ENCODE data around the gene DDX20. TPM values are rescaled to one million over a fixed set of nuclear protein-coding genes. Genes with fewer than 3 reads are reported as not detected.

The DDX20 gene
- total RNA-seq, 1 donor from 2014 or later: 15.4 TPM

GRCh38 chr1:111789666-111790316 is 34.1 kb downstream of the DDX20 start:
- Mint-ChIP-seq H3K4me3 (ENCODE audit: unreplicated experiment) (no peak overlapping the region), H3K36me3 (ENCODE audit: low read depth, unreplicated experiment) (peaks cover 2% of the 10 kb centered on the region), H3K9me3 (ENCODE audit: unreplicated experiment) (no peaks in the 10 kb centered on the region), H3K4me1 (ENCODE audit: low read depth, unreplicated experiment) (no peaks in the 10 kb centered on the region), H3K27me3 (ENCODE audit: low read depth, unreplicated experiment) (peaks cover 33% of the 10 kb centered on the region), H3K27ac (ENCODE audit: unreplicated experiment) (no peak overlapping the region)
- H2AFZ ChIP-seq (ENCODE audit: low read depth, low read length): no peak overlapping the region
- H3K27ac ChIP-seq (ENCODE audit: low read depth, low read length): no peak overlapping the region
- H3K36me3 ChIP-seq (ENCODE audit: insufficient read depth, low read length): no peaks in the 10 kb centered on the region
- no peak overlapping the region for H3K9ac ChIP-seq (ENCODE audit: low read length)
- H3K4me1 ChIP-seq (ENCODE audit: insufficient read depth, low read length): no peaks in the 10 kb centered on the region
- DNase-seq (ENCODE audit: low read depth): peak; percentile 6
- no peak overlapping the region for H3K4me3 ChIP-seq (ENCODE audit: insufficient read depth, low read depth, low read length)
- H4K20me1 ChIP-seq (ENCODE audit: insufficient read depth, low read length): no peaks in the 10 kb centered on the region
- no peaks in the 10 kb centered on the region for H3K79me2 ChIP-seq (ENCODE audit: insufficient read depth, low read length)
- no peak for FAIRE-seq
- H3K27me3 ChIP-seq (ENCODE audit: insufficient read depth, low read length): peaks cover 12% of the 10 kb centered on the region
- no peak overlapping the region for H3K4me2 ChIP-seq (ENCODE audit: low read length)
- no peaks in the 10 kb centered on the region for H3K9me3 ChIP-seq (ENCODE audit: insufficient read depth, low read depth, low read length)
- TF ChIP-seq EZH2 (IDR thresholded peaks at IDR 0.05; ENCODE audit: insufficient read depth, low read length): no peak
- TF ChIP-seq, protein P1, sequence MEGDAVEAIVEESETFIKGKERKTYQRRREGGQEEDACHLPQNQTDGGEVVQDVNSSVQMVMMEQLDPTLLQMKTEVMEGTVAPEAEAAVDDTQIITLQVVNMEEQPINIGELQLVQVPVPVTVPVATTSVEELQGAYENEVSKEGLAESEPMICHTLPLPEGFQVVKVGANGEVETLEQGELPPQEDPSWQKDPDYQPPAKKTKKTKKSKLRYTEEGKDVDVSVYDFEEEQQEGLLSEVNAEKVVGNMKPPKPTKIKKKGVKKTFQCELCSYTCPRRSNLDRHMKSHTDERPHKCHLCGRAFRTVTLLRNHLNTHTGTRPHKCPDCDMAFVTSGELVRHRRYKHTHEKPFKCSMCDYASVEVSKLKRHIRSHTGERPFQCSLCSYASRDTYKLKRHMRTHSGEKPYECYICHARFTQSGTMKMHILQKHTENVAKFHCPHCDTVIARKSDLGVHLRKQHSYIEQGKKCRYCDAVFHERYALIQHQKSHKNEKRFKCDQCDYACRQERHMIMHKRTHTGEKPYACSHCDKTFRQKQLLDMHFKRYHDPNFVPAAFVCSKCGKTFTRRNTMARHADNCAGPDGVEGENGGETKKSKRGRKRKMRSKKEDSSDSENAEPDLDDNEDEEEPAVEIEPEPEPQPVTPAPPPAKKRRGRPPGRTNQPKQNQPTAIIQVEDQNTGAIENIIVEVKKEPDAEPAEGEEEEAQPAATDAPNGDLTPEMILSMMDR (IDR thresholded peaks at IDR 0.05; ENCODE audit: insufficient read depth, low read depth, low read length): no peak

DNA sequence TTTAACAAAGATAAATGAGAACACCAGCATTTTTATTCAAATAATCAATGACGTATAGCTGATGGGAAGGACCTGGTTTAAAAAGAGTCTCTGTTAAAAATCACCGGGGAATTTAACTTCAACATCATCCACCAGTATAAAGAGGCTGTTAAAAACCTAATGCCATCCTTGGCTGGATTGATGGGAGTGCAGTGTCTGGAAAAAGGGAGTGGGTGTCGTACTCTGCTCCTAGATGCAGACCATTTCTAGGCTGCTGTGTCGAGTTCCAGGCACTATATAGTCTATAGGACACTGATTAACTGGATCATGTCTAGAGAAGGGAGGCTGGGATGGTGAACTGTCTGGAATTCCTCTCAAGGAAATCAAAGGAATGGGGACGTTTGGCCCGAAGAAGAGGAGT is 36.1 kb downstream of the DDX20 start:
- peaks cover 22% of the 10 kb centered on the region for H3K27me3 Mint-ChIP-seq (ENCODE audit: low read depth, unreplicated experiment)
- H3K9me3 Mint-ChIP-seq (ENCODE audit: unreplicated experiment): no peaks in the 10 kb centered on the region
- H3K9me3 ChIP-seq (ENCODE audit: insufficient read depth, low read depth, low read length): no peaks in the 10 kb centered on the region
- no peak for TF ChIP-seq EZH2 (IDR thresholded peaks at IDR 0.05; ENCODE audit: insufficient read depth, low read length)
- TF ChIP-seq, protein P1 (IDR thresholded peaks at IDR 0.05; ENCODE audit: insufficient read depth, low read depth, low read length): no peak
- H3K27me3 ChIP-seq (ENCODE audit: insufficient read depth, low read length): peaks cover 4% of the 10 kb centered on the region
- no peak overlapping the region for H3K27ac ChIP-seq (ENCODE audit: low read depth, low read length)
- no peaks in the 10 kb centered on the region for H3K4me1 Mint-ChIP-seq (ENCODE audit: low read depth, unreplicated experiment)
- no peaks in the 10 kb centered on the region for H3K36me3 ChIP-seq (ENCODE audit: insufficient read depth, low read length)
- H3K4me1 ChIP-seq (ENCODE audit: insufficient read depth, low read length): no peaks in the 10 kb centered on the region
- H3K9ac ChIP-seq (ENCODE audit: low read length): no peak overlapping the region
- no peaks in the 10 kb centered on the region for H3K79me2 ChIP-seq (ENCODE audit: insufficient read depth, low read length)
- no peak overlapping the region for H3K4me2 ChIP-seq (ENCODE audit: low read length)
- H2AFZ ChIP-seq (ENCODE audit: low read depth, low read length): no peak overlapping the region
- H3K4me3 ChIP-seq (ENCODE audit: insufficient read depth, low read depth, low read length): no peak overlapping the region
- H3K27ac Mint-ChIP-seq (ENCODE audit: unreplicated experiment): no peak overlapping the region
- no peaks in the 10 kb centered on the region for H4K20me1 ChIP-seq (ENCODE audit: insufficient read depth, low read length)
- FAIRE-seq (no peak), DNase-seq (ENCODE audit: low read depth) (no peak)
- no peak overlapping the region for H3K4me3 Mint-ChIP-seq (ENCODE audit: unreplicated experiment)
- H3K36me3 Mint-ChIP-seq (ENCODE audit: low read depth, unreplicated experiment): no peaks in the 10 kb centered on the region

DNA sequence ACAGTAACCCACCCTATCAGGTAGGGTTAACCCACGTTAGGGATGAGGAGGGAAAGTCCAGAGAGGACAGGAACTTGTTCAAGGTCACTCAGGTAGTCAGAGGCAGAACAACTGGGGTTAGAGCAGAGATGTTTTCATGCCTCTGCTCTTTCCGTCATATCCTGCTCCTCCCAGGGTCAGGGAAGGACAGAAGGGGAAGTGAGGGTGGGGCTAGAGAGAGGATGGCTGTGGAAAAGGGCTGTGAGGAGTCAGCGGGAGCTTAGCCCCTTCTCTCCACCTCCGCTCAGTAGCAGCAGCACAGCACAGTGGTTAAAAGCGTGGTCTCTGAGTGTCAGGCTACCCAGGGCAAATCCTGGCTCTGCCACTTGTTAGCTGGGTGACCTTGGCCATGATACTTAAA is 36.5 kb downstream of the DDX20 start:
- H3K9me3 Mint-ChIP-seq (ENCODE audit: unreplicated experiment): no peaks in the 10 kb centered on the region
- no peaks in the 10 kb centered on the region for H3K9me3 ChIP-seq (ENCODE audit: insufficient read depth, low read depth, low read length)
- no peaks in the 10 kb centered on the region for H3K4me1 Mint-ChIP-seq (ENCODE audit: low read depth, unreplicated experiment)
- no peak overlapping the region for H3K27ac ChIP-seq (ENCODE audit: low read depth, low read length)
- no peak overlapping the region for H2AFZ ChIP-seq (ENCODE audit: low read depth, low read length)
- no peak overlapping the region for H3K4me2 ChIP-seq (ENCODE audit: low read length)
- H3K9ac ChIP-seq (ENCODE audit: low read length): no peak overlapping the region
- DNase-seq (ENCODE audit: low read depth): no peak
- H3K36me3 Mint-ChIP-seq (ENCODE audit: low read depth, unreplicated experiment): no peaks in the 10 kb centered on the region
- H3K79me2 ChIP-seq (ENCODE audit: insufficient read depth, low read length): no peaks in the 10 kb centered on the region
- H3K27ac Mint-ChIP-seq (ENCODE audit: unreplicated experiment): no peak overlapping the region
- no peak overlapping the region for H3K4me3 ChIP-seq (ENCODE audit: insufficient read depth, low read depth, low read length)
- no peak overlapping the region for H3K4me3 Mint-ChIP-seq (ENCODE audit: unreplicated experiment)
- TF ChIP-seq, protein P1 (IDR thresholded peaks at IDR 0.05; ENCODE audit: insufficient read depth, low read depth, low read length): no peak
- TF ChIP-seq EZH2 (IDR thresholded peaks at IDR 0.05; ENCODE audit: insufficient read depth, low read length): no peak
- peaks cover 19% of the 10 kb centered on the region for H3K27me3 Mint-ChIP-seq (ENCODE audit: low read depth, unreplicated experiment)
- FAIRE-seq: no peak
- peaks cover 4% of the 10 kb centered on the region for H3K27me3 ChIP-seq (ENCODE audit: insufficient read depth, low read length)
- H3K4me1 ChIP-seq (ENCODE audit: insufficient read depth, low read length): no peaks in the 10 kb centered on the region
- H4K20me1 ChIP-seq (ENCODE audit: insufficient read depth, low read length): no peaks in the 10 kb centered on the region
- H3K36me3 ChIP-seq (ENCODE audit: insufficient read depth, low read length): no peaks in the 10 kb centered on the region

Data from astrocyte (in vitro differentiated cells and primary cell).